ENCODE results near the gene FAAP24. TPM values are rescaled to one million over a fixed set of nuclear protein-coding genes. Genes with fewer than 3 reads are reported as not detected.
A peak's percentile ranks its signal among the peaks of the same experiment; 100 is the strongest.
"Not testable (repeated sequence)": the region's sequence is repeated elsewhere in the genome, so short reads cannot be mapped to it uniquely, and the experiment has no call there.

FAAP24 gene
- total RNA-seq, 2 donors from 2014 or later = 4.3 to 8.3 TPM

DNA sequence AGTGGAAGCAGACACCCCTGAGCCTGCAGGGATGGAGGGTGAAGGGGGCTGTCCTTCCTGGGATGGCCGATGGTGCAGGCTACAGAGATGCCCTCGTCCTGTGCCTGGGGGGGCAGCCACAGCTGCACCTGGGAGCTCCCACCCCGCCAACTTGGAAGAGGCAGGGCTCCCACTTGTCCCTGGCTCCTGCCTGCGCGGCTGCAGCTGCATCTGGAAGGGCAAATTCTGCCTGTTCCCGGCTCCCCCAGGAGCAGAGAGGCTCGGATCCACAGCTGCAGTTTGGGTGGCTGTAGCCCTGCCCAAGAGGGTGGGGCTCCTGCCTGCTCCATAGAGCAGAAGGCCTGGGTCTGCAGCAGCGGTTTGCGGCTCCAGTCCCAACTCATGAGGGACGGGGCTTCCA, 2.5 kb upstream of the FAAP24 start:
- Histone ChIP-seq H3K4me3 (no peak overlapping the region), H3K27me3 (replicated peaks; ENCODE audit: insufficient read depth) (no peaks in the 10 kb centered on the region), H3K9me3 (no peaks in the 10 kb centered on the region), H3K36me3 (no peaks in the 10 kb centered on the region), H3K4me1 (replicated peaks) (peaks cover 10% of the 10 kb centered on the region), H3K27ac (peak overlapping the region in 1 of 2 donors; percentile 45)
- 92% methylated on average over 10 of the region's 10 CpGs for WGBS
- no peak for TF ChIP-seq POLR2A (IDR thresholded peaks at IDR 0.05)
- no peak for TF ChIP-seq POLR2AphosphoS5 (IDR thresholded peaks at IDR 0.05)
- TF ChIP-seq, protein P1, sequence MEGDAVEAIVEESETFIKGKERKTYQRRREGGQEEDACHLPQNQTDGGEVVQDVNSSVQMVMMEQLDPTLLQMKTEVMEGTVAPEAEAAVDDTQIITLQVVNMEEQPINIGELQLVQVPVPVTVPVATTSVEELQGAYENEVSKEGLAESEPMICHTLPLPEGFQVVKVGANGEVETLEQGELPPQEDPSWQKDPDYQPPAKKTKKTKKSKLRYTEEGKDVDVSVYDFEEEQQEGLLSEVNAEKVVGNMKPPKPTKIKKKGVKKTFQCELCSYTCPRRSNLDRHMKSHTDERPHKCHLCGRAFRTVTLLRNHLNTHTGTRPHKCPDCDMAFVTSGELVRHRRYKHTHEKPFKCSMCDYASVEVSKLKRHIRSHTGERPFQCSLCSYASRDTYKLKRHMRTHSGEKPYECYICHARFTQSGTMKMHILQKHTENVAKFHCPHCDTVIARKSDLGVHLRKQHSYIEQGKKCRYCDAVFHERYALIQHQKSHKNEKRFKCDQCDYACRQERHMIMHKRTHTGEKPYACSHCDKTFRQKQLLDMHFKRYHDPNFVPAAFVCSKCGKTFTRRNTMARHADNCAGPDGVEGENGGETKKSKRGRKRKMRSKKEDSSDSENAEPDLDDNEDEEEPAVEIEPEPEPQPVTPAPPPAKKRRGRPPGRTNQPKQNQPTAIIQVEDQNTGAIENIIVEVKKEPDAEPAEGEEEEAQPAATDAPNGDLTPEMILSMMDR (IDR thresholded peaks at IDR 0.05) = no peak
- no peak for DNase-seq (ENCODE audit: low spot score)
- intact Hi-C loops (cut with DNase I) = no loop called here

GRCh38 chr19:32971012-32971595, 938 bp upstream of the FAAP24 start:
- no peaks in the 10 kb centered on the region for H3K36me3 ChIP-seq
- TF ChIP-seq POLR2A (IDR thresholded peaks at IDR 0.05) (no peak), POLR2AphosphoS5 (IDR thresholded peaks at IDR 0.05) (no peak)
- TF ChIP-seq, protein P1 (IDR thresholded peaks at IDR 0.05) = no peak
- peak overlapping the region; percentile 70 for H3K4me3 ChIP-seq
- H3K9me3 ChIP-seq = no peaks in the 10 kb centered on the region
- 23% methylated on average over 21 of the region's 21 CpGs for WGBS
- H3K27me3 ChIP-seq (replicated peaks; ENCODE audit: insufficient read depth) = no peaks in the 10 kb centered on the region
- peaks cover 10% of the 10 kb centered on the region for H3K4me1 ChIP-seq (replicated peaks)
- intact Hi-C loops (cut with DNase I) = loop anchor here (5.0 kb wide), 1 partner anchor 111 kb away; the partner anchor contains the start of gene GPATCH1
- H3K27ac ChIP-seq = peak overlapping the region; percentile 72 to 82
- DNase-seq (ENCODE audit: low spot score) = no peak

- TF ChIP-seq POLR2A (IDR thresholded peaks at IDR 0.05) (no peak), POLR2AphosphoS5 (IDR thresholded peaks at IDR 0.05) (peak; percentile 64)
- TF ChIP-seq, protein P1 (IDR thresholded peaks at IDR 0.05) = peak; percentile 62 to 84 (median 79)
- peaks cover 8% of the 10 kb centered on the region for H3K4me1 ChIP-seq (replicated peaks)
- 40% methylated on average over 14 of the region's 14 CpGs for WGBS
These were observed 4.3 kb downstream of the FAAP24 start for GRCh38 chr19:32976223-32976805.

GRCh38 chr19:32977280-32977679, 5.2 kb downstream of the FAAP24 start:
- peak; percentile 76 for DNase-seq (ENCODE audit: low spot score)
- Histone ChIP-seq H3K27me3 (replicated peaks; ENCODE audit: insufficient read depth) (no peaks in the 10 kb centered on the region), H3K4me3 (no peak overlapping the region), H3K27ac (peak overlapping the region; percentile 80), H3K4me1 (replicated peaks) (peaks cover 8% of the 10 kb centered on the region), H3K9me3 (no peaks in the 10 kb centered on the region), H3K36me3 (no peaks in the 10 kb centered on the region)
- TF ChIP-seq POLR2AphosphoS5 (IDR thresholded peaks at IDR 0.05) (peak; percentile 80), POLR2A (IDR thresholded peaks at IDR 0.05) (no peak)
- 42% methylated on average over 7 of the region's 7 CpGs for WGBS
- intact Hi-C loops (cut with DNase I) = no loop called here

More at GRCh38 chr19:32976223-32976805, 4.3 kb downstream of the FAAP24 start:
- H3K4me3 ChIP-seq = no peak overlapping the region
- H3K27ac ChIP-seq = peak overlapping the region; percentile 80
- no peaks in the 10 kb centered on the region for H3K9me3 ChIP-seq
- H3K36me3 ChIP-seq = no peaks in the 10 kb centered on the region
- DNase-seq (ENCODE audit: low spot score) = peak; percentile 72
- intact Hi-C loops (cut with DNase I) = no loop called here
- H3K27me3 ChIP-seq (replicated peaks; ENCODE audit: insufficient read depth) = no peaks in the 10 kb centered on the region

GRCh38 chr19:32977813-32978212, 5.8 kb downstream of the FAAP24 start:
- H3K27me3 ChIP-seq (replicated peaks; ENCODE audit: insufficient read depth); H3K4me3 ChIP-seq; DNase-seq (ENCODE audit: low spot score); H3K9me3 ChIP-seq; intact Hi-C loops (cut with DNase I); H3K4me1 ChIP-seq (replicated peaks); H3K36me3 ChIP-seq: not testable (repeated sequence)
- WGBS = 91% methylated on average over 4 of the region's 4 CpGs
- peak overlapping the region; percentile 80 for H3K27ac ChIP-seq

DNA sequence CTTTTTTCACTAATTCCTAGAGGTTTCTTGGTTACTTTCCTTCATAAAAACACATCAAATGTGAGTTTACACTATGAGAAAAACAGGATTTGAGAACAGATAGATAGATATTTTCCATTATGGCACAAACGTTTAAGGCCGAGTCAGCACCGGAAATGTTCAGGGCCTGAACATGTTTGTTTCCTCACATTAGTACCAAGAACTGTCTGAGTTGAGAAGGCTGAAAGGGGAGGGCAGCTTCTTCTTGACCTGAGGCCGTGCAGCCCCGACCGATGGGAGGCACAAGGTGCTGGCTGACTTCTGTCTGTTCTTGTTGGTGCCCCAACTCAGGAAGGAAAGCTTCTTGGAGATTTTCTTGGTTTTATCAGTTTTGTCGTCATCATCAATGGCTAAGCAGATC, 7.8 kb downstream of the FAAP24 start:
- H3K4me3 ChIP-seq; H3K27ac ChIP-seq; H3K27me3 ChIP-seq (replicated peaks; ENCODE audit: insufficient read depth); H3K4me1 ChIP-seq (replicated peaks); H3K9me3 ChIP-seq; H3K36me3 ChIP-seq; DNase-seq (ENCODE audit: low spot score); intact Hi-C loops (cut with DNase I): not testable (repeated sequence)
- 90% methylated on average over 7 of the region's 7 CpGs for WGBS

DNA sequence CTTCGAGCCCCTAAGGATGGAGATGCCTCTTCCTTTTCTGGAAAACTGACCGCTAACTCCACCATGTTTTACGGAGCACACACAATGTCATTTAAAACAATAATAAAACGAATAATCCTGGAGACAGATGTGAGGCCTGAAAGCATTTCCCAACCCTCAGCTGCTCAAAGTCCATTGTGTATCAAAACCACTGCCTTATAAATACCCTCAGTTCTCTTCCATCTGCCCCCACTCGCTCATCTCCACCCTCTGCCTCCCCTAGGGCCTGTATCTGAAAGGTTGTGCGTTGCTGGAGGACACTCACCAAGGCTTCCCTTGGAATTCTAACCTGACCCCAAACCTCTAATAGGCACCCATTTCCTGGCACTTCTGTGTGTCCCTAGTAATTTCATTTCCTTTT, 10.4 kb downstream of the FAAP24 start:
- H3K27ac ChIP-seq; DNase-seq (ENCODE audit: low spot score); intact Hi-C loops (cut with DNase I); H3K36me3 ChIP-seq; H3K27me3 ChIP-seq (replicated peaks; ENCODE audit: insufficient read depth); H3K9me3 ChIP-seq; H3K4me1 ChIP-seq (replicated peaks); H3K4me3 ChIP-seq: not testable (repeated sequence)
- WGBS = 96% methylated on average over 6 of the region's 6 CpGs

- H3K4me1 ChIP-seq (replicated peaks); H3K27ac ChIP-seq; DNase-seq (ENCODE audit: low spot score); H3K36me3 ChIP-seq; H3K27me3 ChIP-seq (replicated peaks; ENCODE audit: insufficient read depth); H3K4me3 ChIP-seq; H3K9me3 ChIP-seq; intact Hi-C loops (cut with DNase I): not testable (repeated sequence)
- WGBS = 67% methylated on average over 5 of the region's 5 CpGs
These were observed 16.2 kb downstream of the FAAP24 start for GRCh38 chr19:32988254-32988653.
